GM12878 (cell line): Measurements from ENCODE around the gene ATP6V0E1. TPM values are rescaled to one million over a fixed set of nuclear protein-coding genes. Genes with fewer than 3 reads are reported as not detected.

Experiments
- BCLAF1 ChIP-seq: fragments of 450-650 bp; IDR thresholded peaks from 2 replicates; pipeline ENCODE4 v1.6.1; 2017; ENCODE audit warnings: antibody characterized with exemption, mild to moderate bottlenecking, moderate library complexity
- E2F8 ChIP-seq: fragments of 450-650 bp; IDR thresholded peaks from 2 replicates; pipeline ENCODE4 v1.6.1; 2018; ENCODE audit warnings: mild to moderate bottlenecking, low read depth, moderate library complexity; ENCODE audit not compliant: partially characterized antibody
- JUNB ChIP-seq: IDR thresholded peaks from 2 replicates; pipeline ENCODE4 v1.6.1; 2016; ENCODE audit warnings: antibody characterized with exemption, mild to moderate bottlenecking
- NKRF ChIP-seq: fragments of 450-650 bp; conservative IDR thresholded peaks from 2 replicates; pipeline ENCODE4 v1.6.1; 2017; ENCODE audit warnings: mild to moderate bottlenecking, moderate library complexity
- RAD21 ChIP-seq: IDR thresholded peaks from 2 replicates; pipeline ENCODE4 v1.6.1; 2011; ENCODE audit warnings: mild to moderate bottlenecking, low read depth, low read length, moderate library complexity; ENCODE audit not compliant: insufficient read depth
- RBBP5 ChIP-seq: fragments of 200-600 bp; sonication (generic); conservative IDR thresholded peaks from 2 replicates; pipeline ENCODE4 v1.6.1; 2016
- SIN3A ChIP-seq: IDR thresholded peaks from 2 replicates; pipeline ENCODE4 v1.6.1; 2012; ENCODE audit warnings: low read depth, low read length, improper control_type of control experiment
- SIX5 ChIP-seq: IDR thresholded peaks from 2 replicates; pipeline ENCODE4 v1.6.1; 2011; ENCODE audit warnings: mild to moderate bottlenecking, low read depth, low read length, moderate library complexity; ENCODE audit not compliant: severe bottlenecking
- SUZ12 ChIP-seq: fragments of 200-600 bp; sonication (generic); IDR thresholded peaks from one replicate; pipeline ENCODE4 v1.6.1; 2018; ENCODE audit warnings: antibody characterized with exemption, mild to moderate bottlenecking; ENCODE audit not compliant: unreplicated experiment
- ZBED1 ChIP-seq: IDR thresholded peaks from 2 replicates; pipeline ENCODE4 v1.6.1; 2016; ENCODE audit warnings: borderline replicate concordance
- polyA plus RNA-seq, 11 experiments: library from polyadenylated mRNA; depleted of rRNA in 4 of 11; unstranded in 6 of 11; stranded (reverse) in 5 of 11; fragments of >200 nt; fragmentation: Nextera tagmentation in 4 of 11; fragmentation: Illumina TruSeq in 1 of 11; extraction: Ambion mirVana in 4 of 11; extraction: Trizol in 1 of 11; gene quantifications; 1 replicate in 1 of 11; 2 replicates in 10 of 11; pipeline versions ENCODE4 v1.2.1 to v1.2.3, GENCODE V29; 2011 to 2016; ENCODE audit warnings: inconsistent platforms in 2 of 11, missing spikeins in 2 of 11, low read depth in 1 of 11
- total RNA-seq, 4 experiments: library from RNA; depleted of rRNA in 3 of 4; stranded (reverse); fragments of >200 nt in 3 of 4; fragmentation: Illumina TruSeq in 1 of 4; extraction: Trizol in 1 of 4; gene quantifications; 2 replicates each; pipeline versions ENCODE4 v1.2.1 to v1.2.3, GENCODE V29; 2013 to 2021

The ATP6V0E1 gene
- total and polyA plus RNA-seq, 10 of the 15 experiments (the other 5 are each of a cell fraction or from before 2014, with no cell fraction given) = 143 to 787 (median 306) TPM

- TF ChIP-seq SIX5 (no peak), RBBP5 (no peak), BCLAF1 (no peak), SIN3A (no peak), NKRF (no peak), JUNB (no peak), SUZ12 (no peak), ZBED1 (no peak), E2F8 (no peak), RAD21 (no peak)
- TF ChIP-seq, all 136 proteins: peak for 0
Observed at GRCh38 chr5:173028811-173029327, 45.3 kb downstream of the ATP6V0E1 start (continued).
